Endodermal cell (in vitro differentiated cells): ENCODE data around the gene NOTUM. TPM values are rescaled to one million over a fixed set of nuclear protein-coding genes. Genes with fewer than 3 reads are reported as not detected.

Source experiments
- DNase-seq: peaks from one replicate; pipeline ENCODE4 v3.0.0-alpha.2; 2017
- H3K27ac ChIP-seq: 2 replicates; pipeline ENCODE4 v1.5.1; 2013; ENCODE audit warnings: mild to moderate bottlenecking, low read depth, low read length, moderate library complexity
- H3K27me3 ChIP-seq: 2 replicates; pipeline ENCODE4 v1.6.1; 2013; ENCODE audit warnings: mild to moderate bottlenecking, low read length, moderate library complexity; ENCODE audit not compliant: insufficient read depth, control insufficient read depth, poor library complexity, severe bottlenecking
- H3K36me3 ChIP-seq: 2 replicates; pipeline ENCODE4 v1.7.0; 2013; ENCODE audit warnings: mild to moderate bottlenecking, low read length, moderate library complexity; ENCODE audit not compliant: control insufficient read depth, insufficient read depth
- H3K4me1 ChIP-seq: one replicate; pipeline ENCODE4 v1.7.0; 2013; ENCODE audit warnings: low read length; ENCODE audit not compliant: control insufficient read depth, insufficient read depth
- H3K4me3 ChIP-seq: 2 replicates; pipeline ENCODE4 v1.5.1; 2013; ENCODE audit warnings: mild to moderate bottlenecking, low read length, moderate library complexity
- H3K9ac ChIP-seq: 2 replicates; pipeline ENCODE4 v1.6.1; 2013; ENCODE audit warnings: mild to moderate bottlenecking, low read length, moderate library complexity; ENCODE audit not compliant: poor library complexity, severe bottlenecking; ENCODE audit errors: extremely low read depth
- H3K9me3 ChIP-seq: 2 replicates; pipeline ENCODE4 v1.6.1; 2013; ENCODE audit warnings: mild to moderate bottlenecking, low read length, moderate library complexity; ENCODE audit not compliant: control insufficient read depth
- H3K27ac Mint-ChIP-seq: 2 replicates; pipeline ENCODE4 v1.8.0; 2020; ENCODE audit warnings: mixed read lengths
- H3K27me3 Mint-ChIP-seq: 2 replicates; pipeline ENCODE4 v1.8.0; 2021; ENCODE audit warnings: mild to moderate bottlenecking, mixed read lengths; ENCODE audit not compliant: insufficient read depth
- H3K36me3 Mint-ChIP-seq: 2 replicates; pipeline ENCODE4 v1.8.0; 2020; ENCODE audit warnings: low read depth, mixed read lengths
- H3K4me1 Mint-ChIP-seq: 2 replicates; pipeline ENCODE4 v1.8.0; 2020; ENCODE audit warnings: mixed read lengths
- H3K4me3 Mint-ChIP-seq: 2 replicates; pipeline ENCODE4 v1.8.0; 2020; ENCODE audit warnings: mild to moderate bottlenecking, moderate library complexity, mixed read lengths
- H3K9me3 Mint-ChIP-seq: 2 replicates; pipeline ENCODE4 v1.8.0; 2020; ENCODE audit warnings: mild to moderate bottlenecking, mixed read lengths
- CTCF ChIP-seq: fragments of 200-600 bp; sonication (generic); conservative IDR thresholded peaks from 2 replicates; pipeline ENCODE4 v1.5.0; 2021; ENCODE audit warnings: antibody characterized with exemption, mild to moderate bottlenecking
- WGBS, 2 experiments: methylation state at CpG; one replicate each; pipeline versions ENCODE4 v1.1.5 to v1.1.7; 2013; ENCODE audit warnings: missing lambda C conversion rate in 2 of 2, mixed read lengths in 1 of 2; ENCODE audit not compliant: insufficient coverage in 1 of 2, insufficient read length in 1 of 2; 5-methylcytosine and 5-hydroxymethylcytosine counted together
- total RNA-seq, 2 donors: library from RNA; stranded (reverse); fragmentation: NEBNext Ultra II Directional in 1 of 2; extraction: Animal tissue kit (Norgen Biotek cat#: 25700) in 1 of 2; gene quantifications; 2 replicates in 1 of 2; 3 replicates in 1 of 2; pipeline ENCODE4 v1.2.1, GENCODE V29; 2021

Gene NOTUM
- total RNA-seq, 2 donors from 2014 or later = 12.5 to 26.3 TPM

- 94 to 95% methylated on average over 18 to 30 of the region's 32 CpGs for WGBS, 2 experiments
- Histone ChIP-seq H3K9me3 (no peaks in the 10 kb centered on the region), H3K36me3 (peaks cover 61% of the 10 kb centered on the region), H3K27me3 (no peaks in the 10 kb centered on the region), H3K4me3 (no peak overlapping the region), H3K9ac (no peak overlapping the region), H3K27ac (no peak overlapping the region), H3K4me1 (peaks cover 10% of the 10 kb centered on the region)
- no peak overlapping the region for H3K4me3 Mint-ChIP-seq
- peaks cover 33% of the 10 kb centered on the region for H3K36me3 Mint-ChIP-seq
- DNase-seq = no peak
- no peak for TF ChIP-seq CTCF
- no peaks in the 10 kb centered on the region for H3K9me3 Mint-ChIP-seq
- H3K27me3 Mint-ChIP-seq = no peaks in the 10 kb centered on the region
- no peak overlapping the region for H3K27ac Mint-ChIP-seq
- peaks cover 12% of the 10 kb centered on the region for H3K4me1 Mint-ChIP-seq
These were observed 48.3 kb downstream of the NOTUM start for GRCh38 chr17:81912441-81913309.

GRCh38 chr17:81911969-81912368 is 49.0 kb downstream of the NOTUM start:
- Mint-ChIP-seq H3K4me1 (peaks cover 7% of the 10 kb centered on the region), H3K27ac (peak overlapping the region; percentile 52), H3K27me3 (no peaks in the 10 kb centered on the region), H3K9me3 (no peaks in the 10 kb centered on the region), H3K36me3 (peaks cover 34% of the 10 kb centered on the region), H3K4me3 (peak overlapping the region; percentile 81)
- no peaks in the 10 kb centered on the region for H3K9me3 ChIP-seq
- no peak for DNase-seq
- no peaks in the 10 kb centered on the region for H3K27me3 ChIP-seq
- peaks cover 10% of the 10 kb centered on the region for H3K4me1 ChIP-seq
- H3K9ac ChIP-seq = no peak overlapping the region
- 92 to 98% methylated on average over 16 to 19 of the region's 19 CpGs for WGBS, 2 experiments
- no peak overlapping the region for H3K4me3 ChIP-seq
- H3K27ac ChIP-seq = no peak overlapping the region
- TF ChIP-seq CTCF = no peak
- peaks cover 67% of the 10 kb centered on the region for H3K36me3 ChIP-seq

GRCh38 chr17:81911277-81911961 is 49.6 kb downstream of the NOTUM start, which contains the start of gene PCYT2:
PCYT2 (minus strand) TSS chr17:81911399; CDS start chr17:81911355, 44 bp downstream.
- Mint-ChIP-seq H3K4me1 (peaks cover 4% of the 10 kb centered on the region), H3K27ac (peak within 1 kb of the TSS; percentile 95), H3K9me3 (no peaks in the 10 kb centered on the region), H3K36me3 (peaks cover 35% of the 10 kb centered on the region), H3K4me3 (peak within 1 kb of the TSS; percentile 81), H3K27me3 (no peaks in the 10 kb centered on the region)
- Histone ChIP-seq H3K9me3 (no peaks in the 10 kb centered on the region), H3K4me1 (peaks cover 8% of the 10 kb centered on the region), H3K4me3 (peak within 1 kb of the TSS; percentile 88), H3K27me3 (no peaks in the 10 kb centered on the region), H3K36me3 (peaks cover 71% of the 10 kb centered on the region), H3K27ac (peak within 1 kb of the TSS; percentile 16), H3K9ac (peak within 1 kb of the TSS; percentile 43)
- peak; percentile 99 for DNase-seq
- WGBS, 2 experiments = 11 to 72% methylated on average over 10 to 69 of the region's 84 CpGs
- peak; percentile 47 for TF ChIP-seq CTCF
